Measurements from ENCODE around the gene U2AF1L4.

- TF ChIP-seq POLR2A (IDR thresholded peaks at IDR 0.05; ENCODE audit: low read depth, low read length) (no peak), TAF1 (IDR thresholded peaks at IDR 0.05; ENCODE audit: borderline replicate concordance, low read depth, low read length) (no peak), POLR2AphosphoS5 (IDR thresholded peaks at IDR 0.05; ENCODE audit: low read depth, low read length) (no peak)
Measured at GRCh38 chr19:35751839-35752745, 6.9 kb upstream of the U2AF1L4 start.

Measured in GM12892 (cell line).